Measurements from ENCODE around the gene PTGDS. TPM values are rescaled to one million over a fixed set of nuclear protein-coding genes. Genes with fewer than 3 reads are reported as not detected.
A peak's percentile ranks its signal among the peaks of the same experiment; 100 is the strongest.

PTGDS gene
- total RNA-seq, 1 donor from 2014 or later = not detected

GRCh38 chr9:136964833-136965422 lies 12.4 kb upstream of the PTGDS start:
- no peak overlapping the region for H3K4me3 Mint-ChIP-seq
- DNase-seq (no peak), ATAC-seq (ENCODE audit: low read depth) (no peak)
- H3K4me1 Mint-ChIP-seq = peaks cover 9% of the 10 kb centered on the region
- intact Hi-C loops (cut with micrococcal nuclease) = no loop called here
- TF ChIP-seq, protein P1, sequence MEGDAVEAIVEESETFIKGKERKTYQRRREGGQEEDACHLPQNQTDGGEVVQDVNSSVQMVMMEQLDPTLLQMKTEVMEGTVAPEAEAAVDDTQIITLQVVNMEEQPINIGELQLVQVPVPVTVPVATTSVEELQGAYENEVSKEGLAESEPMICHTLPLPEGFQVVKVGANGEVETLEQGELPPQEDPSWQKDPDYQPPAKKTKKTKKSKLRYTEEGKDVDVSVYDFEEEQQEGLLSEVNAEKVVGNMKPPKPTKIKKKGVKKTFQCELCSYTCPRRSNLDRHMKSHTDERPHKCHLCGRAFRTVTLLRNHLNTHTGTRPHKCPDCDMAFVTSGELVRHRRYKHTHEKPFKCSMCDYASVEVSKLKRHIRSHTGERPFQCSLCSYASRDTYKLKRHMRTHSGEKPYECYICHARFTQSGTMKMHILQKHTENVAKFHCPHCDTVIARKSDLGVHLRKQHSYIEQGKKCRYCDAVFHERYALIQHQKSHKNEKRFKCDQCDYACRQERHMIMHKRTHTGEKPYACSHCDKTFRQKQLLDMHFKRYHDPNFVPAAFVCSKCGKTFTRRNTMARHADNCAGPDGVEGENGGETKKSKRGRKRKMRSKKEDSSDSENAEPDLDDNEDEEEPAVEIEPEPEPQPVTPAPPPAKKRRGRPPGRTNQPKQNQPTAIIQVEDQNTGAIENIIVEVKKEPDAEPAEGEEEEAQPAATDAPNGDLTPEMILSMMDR (IDR thresholded peaks at IDR 0.05) = no peak
- H3K27me3 Mint-ChIP-seq = peaks cover 9% of the 10 kb centered on the region
- no peak overlapping the region for H3K27ac Mint-ChIP-seq
- ChIA-PET POLR2A (interaction anchor here (0.6 kb wide), 1 partner anchor 31 kb away, joined by 3 read pairs; the partner anchor contains the start of gene CLIC3), CTCF (no interaction called here)
- no peaks in the 10 kb centered on the region for H3K36me3 Mint-ChIP-seq (ENCODE audit: low read depth)
- no peaks in the 10 kb centered on the region for H3K9me3 Mint-ChIP-seq

DNA sequence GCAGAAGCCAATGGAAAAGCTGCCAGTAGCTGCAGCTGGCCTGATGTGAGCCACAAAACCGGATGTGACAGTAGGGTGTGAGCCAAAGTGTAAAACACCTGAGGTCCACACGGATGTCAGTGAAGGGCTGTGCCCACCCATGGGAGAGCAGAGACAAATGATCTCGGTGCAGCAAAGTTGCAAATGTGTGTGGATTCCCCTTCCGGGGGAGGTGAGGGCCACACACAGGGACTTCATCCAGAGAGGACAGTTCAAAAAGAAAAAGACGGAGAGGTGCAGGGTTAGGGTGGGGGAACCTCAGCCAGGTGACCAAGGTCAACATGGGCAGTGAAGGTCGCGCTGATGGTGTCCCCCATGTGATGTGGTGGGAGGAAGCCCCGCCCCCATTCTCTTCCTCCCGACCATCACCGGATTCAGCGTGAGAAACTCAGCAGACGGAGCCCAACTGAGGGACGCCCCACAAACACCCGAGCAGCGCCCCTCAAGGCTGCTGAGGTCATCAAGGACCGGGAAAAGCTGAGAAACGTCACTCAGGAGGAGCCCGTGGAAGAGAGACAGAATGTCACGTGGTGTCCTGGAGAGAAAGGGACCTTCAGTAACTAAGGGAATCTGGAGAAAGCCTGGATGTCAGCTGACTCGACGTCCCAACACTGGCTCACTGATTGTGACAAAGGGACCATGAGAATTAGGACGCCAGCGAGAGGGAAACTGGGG lies 11.4 kb upstream of the PTGDS start:
- ChIA-PET CTCF (no interaction called here), POLR2A (interaction anchor here (0.6 kb wide), 1 partner anchor 47 kb away, joined by 3 read pairs; no protein-coding TSS in a partner anchor)
- peaks cover 9% of the 10 kb centered on the region for H3K4me1 Mint-ChIP-seq

DNA sequence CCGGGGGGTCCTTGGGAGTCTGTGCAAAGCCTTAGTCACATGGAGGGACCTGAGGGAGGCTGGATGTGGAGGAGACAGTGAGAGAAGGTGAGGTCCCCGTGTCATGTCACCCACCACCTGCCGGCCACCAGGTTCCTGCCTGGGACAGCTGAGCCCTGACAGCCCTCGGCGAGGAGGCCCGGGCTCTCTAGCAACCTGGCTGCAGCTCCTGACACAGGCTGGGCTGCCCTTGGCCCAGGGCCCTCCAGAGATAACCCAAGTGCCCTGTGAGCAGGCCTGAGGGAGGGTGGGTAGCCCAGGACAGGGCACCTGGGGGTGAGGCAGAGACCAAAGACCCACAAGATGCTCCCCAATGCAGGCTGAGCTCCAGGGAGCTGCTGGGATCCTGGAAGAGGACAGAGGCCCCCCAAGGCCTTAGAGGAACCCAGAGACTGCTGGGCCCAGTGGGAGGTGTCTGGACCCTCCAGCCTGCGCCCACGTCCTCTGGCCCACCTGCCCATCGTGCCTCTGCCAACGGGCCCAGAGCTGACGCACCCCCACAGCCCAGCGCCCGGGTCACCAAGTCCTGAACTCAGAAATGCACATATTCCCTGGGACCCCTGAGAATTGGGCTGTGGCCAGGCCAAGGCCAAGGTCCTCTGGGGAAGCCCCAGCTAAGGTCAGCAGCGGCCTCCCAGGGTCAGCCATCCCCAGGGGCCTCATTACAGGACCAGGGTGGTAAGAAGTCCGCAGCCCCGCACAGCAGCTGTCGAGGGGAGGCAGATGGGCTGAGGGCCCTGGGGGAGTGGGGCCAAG lies 8.8 kb upstream of the PTGDS start:
- CTCF ChIA-PET = no interaction called here
- POLR2A ChIA-PET = no interaction called here
- no peaks in the 10 kb centered on the region for H3K9me3 Mint-ChIP-seq

More for the DNA sequence above, 11.4 kb upstream of the PTGDS start:
- Mint-ChIP-seq H3K9me3 (no peaks in the 10 kb centered on the region), H3K27me3 (peaks cover 11% of the 10 kb centered on the region), H3K27ac (no peak overlapping the region), H3K36me3 (ENCODE audit: low read depth) (no peaks in the 10 kb centered on the region), H3K4me3 (peak overlapping the region; percentile 64)
- DNase-seq (no peak), ATAC-seq (ENCODE audit: low read depth) (peak; percentile 37)
- intact Hi-C loops (cut with micrococcal nuclease) = no loop called here
- TF ChIP-seq, protein P1 (IDR thresholded peaks at IDR 0.05) = no peak

DNA sequence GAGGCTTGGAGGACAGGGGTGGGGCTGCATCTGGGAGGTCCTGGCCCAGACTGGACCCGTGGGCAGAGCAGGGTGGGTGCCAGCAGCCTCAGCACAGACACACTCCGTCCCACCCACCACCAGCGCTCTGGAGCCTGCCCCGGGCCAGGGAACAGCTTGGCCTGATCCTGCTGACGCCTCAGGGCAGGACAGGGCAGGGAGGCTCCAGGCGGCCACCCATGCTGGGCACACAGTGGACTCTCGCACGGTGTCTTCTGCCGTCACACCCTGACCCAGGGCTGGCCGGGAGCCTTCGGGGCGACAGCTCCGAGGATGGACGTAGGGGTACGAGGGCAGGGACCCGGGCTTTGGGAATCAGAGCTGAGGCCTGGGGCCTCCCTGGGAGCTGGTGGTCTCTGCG lies 8.2 kb upstream of the PTGDS start:
- intact Hi-C loops (cut with micrococcal nuclease) = no loop called here
- TF ChIP-seq, protein P1 (IDR thresholded peaks at IDR 0.05) = no peak
- H3K27me3 Mint-ChIP-seq = peaks cover 11% of the 10 kb centered on the region
- ATAC-seq (ENCODE audit: low read depth) (no peak), DNase-seq (no peak)
- CTCF ChIA-PET = no interaction called here
- H3K4me3 Mint-ChIP-seq = no peak overlapping the region
- H3K9me3 Mint-ChIP-seq = no peaks in the 10 kb centered on the region
- no peak overlapping the region for H3K27ac Mint-ChIP-seq
- H3K4me1 Mint-ChIP-seq = peaks cover 9% of the 10 kb centered on the region
- H3K36me3 Mint-ChIP-seq (ENCODE audit: low read depth) = no peaks in the 10 kb centered on the region
- POLR2A ChIA-PET = no interaction called here

More for the DNA sequence above, 8.8 kb upstream of the PTGDS start:
- Mint-ChIP-seq H3K4me3 (no peak overlapping the region), H3K27ac (no peak overlapping the region), H3K27me3 (peaks cover 11% of the 10 kb centered on the region), H3K36me3 (ENCODE audit: low read depth) (no peaks in the 10 kb centered on the region), H3K4me1 (peaks cover 9% of the 10 kb centered on the region)
- TF ChIP-seq, protein P1 (IDR thresholded peaks at IDR 0.05) = no peak
- intact Hi-C loops (cut with micrococcal nuclease) = no loop called here
- no peak for ATAC-seq (ENCODE audit: low read depth)
- DNase-seq = no peak

- Mint-ChIP-seq H3K4me1 (peaks cover 9% of the 10 kb centered on the region), H3K27me3 (peaks cover 11% of the 10 kb centered on the region), H3K9me3 (no peaks in the 10 kb centered on the region), H3K36me3 (ENCODE audit: low read depth) (no peaks in the 10 kb centered on the region), H3K27ac (no peak overlapping the region), H3K4me3 (no peak overlapping the region)
- ATAC-seq (ENCODE audit: low read depth) (no peak), DNase-seq (no peak)
- TF ChIP-seq, protein P1 (IDR thresholded peaks at IDR 0.05) = no peak
- ChIA-PET CTCF (no interaction called here), POLR2A (no interaction called here)
- intact Hi-C loops (cut with micrococcal nuclease) = no loop called here
Observed at GRCh38 chr9:136969774-136970173, 7.5 kb upstream of the PTGDS start.
